ENCODE results near the gene ITPK1. TPM values are rescaled to one million over a fixed set of nuclear protein-coding genes. Genes with fewer than 3 reads are reported as not detected.

ITPK1 gene
- total and polyA plus RNA-seq, 2 experiments from 2014 or later: 35.9 to 101 TPM

- no peak overlapping the region for H3K4me2 ChIP-seq
- no peaks in the 10 kb centered on the region for H3K27me3 ChIP-seq (ENCODE audit: insufficient read depth)
- H3F3A ChIP-seq (replicated peaks; ENCODE audit: low read depth): no peaks in the 10 kb centered on the region
- ATAC-seq: no peak
- peaks cover 16% of the 10 kb centered on the region for H3K36me3 Mint-ChIP-seq (ENCODE audit: low read depth)
- peaks cover 17% of the 10 kb centered on the region for H3K27me3 Mint-ChIP-seq (ENCODE audit: insufficient read depth, low read depth, poor library complexity)
- no peak overlapping the region for H3K4me3 ChIP-seq
- no peaks in the 10 kb centered on the region for H3K36me3 ChIP-seq (ENCODE audit: insufficient read depth)
- no peaks in the 10 kb centered on the region for H3K4me1 ChIP-seq (ENCODE audit: insufficient read depth)
- H2AFZ ChIP-seq: no peak overlapping the region
- H3K4me1 Mint-ChIP-seq: peaks cover 25% of the 10 kb centered on the region
- H3K27ac Mint-ChIP-seq: no peak overlapping the region
- TF ChIP-seq ZNF114 (CRISPR knock-in tag; IDR thresholded peaks at IDR 0.05) (no peak), CREB1 (CRISPR knock-in tag; IDR thresholded peaks at IDR 0.05; ENCODE audit: low read depth) (no peak), STAT1 (IDR thresholded peaks at IDR 0.05; ENCODE audit: unreplicated experiment) (no peak), EZH2 (IDR thresholded peaks at IDR 0.05; ENCODE audit: low read depth, unreplicated experiment) (no peak)
- peaks cover 3% of the 10 kb centered on the region; the same call in 1 of the 2 replicates for H3K9me2 ChIP-seq (ENCODE audit: insufficient read depth)
- H4K20me1 ChIP-seq (replicated peaks; ENCODE audit: insufficient read depth): peaks cover 19% of the 10 kb centered on the region
- no peaks in the 10 kb centered on the region for H3K9me3 Mint-ChIP-seq
- DNase-seq (ENCODE audit: low spot score): no peak
- no peak overlapping the region for H3K4me3 Mint-ChIP-seq
- H3K79me2 ChIP-seq (replicated peaks; ENCODE audit: insufficient read depth): peaks cover 76% of the 10 kb centered on the region
- no peak overlapping the region for H3K27ac ChIP-seq (ENCODE audit: low read depth)
Observed at GRCh38 chr14:93079865-93080403, 35.8 kb downstream of the ITPK1 start.

GRCh38 chr14:93079321-93079720 lies 36.4 kb downstream of the ITPK1 start:
- no peak overlapping the region for H2AFZ ChIP-seq
- Mint-ChIP-seq H3K9me3 (no peaks in the 10 kb centered on the region), H3K27ac (no peak overlapping the region; the same call in 1 of the 2 replicates), H3K4me1 (peaks cover 25% of the 10 kb centered on the region), H3K27me3 (ENCODE audit: insufficient read depth, low read depth, poor library complexity) (peaks cover 19% of the 10 kb centered on the region), H3K4me3 (no peak overlapping the region), H3K36me3 (ENCODE audit: low read depth) (peaks cover 12% of the 10 kb centered on the region)
- H3K79me2 ChIP-seq (replicated peaks; ENCODE audit: insufficient read depth): peaks cover 73% of the 10 kb centered on the region
- no peak overlapping the region for H3K4me3 ChIP-seq
- ATAC-seq (no peak; the same call in 2 of the 3 replicates), DNase-seq (ENCODE audit: low spot score) (no peak)
- peak; percentile 15 to 34; a peak in 1 of 4 replicates for TF ChIP-seq CTCF (conservative IDR thresholded peaks at IDR 0.05; ENCODE audit: low read depth in 2 of 2)
- no peak for TF ChIP-seq ETS1 (IDR thresholded peaks at IDR 0.05)
- peaks cover 3% of the 10 kb centered on the region; the same call in 1 of the 2 replicates for H3K9me2 ChIP-seq (ENCODE audit: insufficient read depth)
- no peaks in the 10 kb centered on the region for H3K4me1 ChIP-seq (ENCODE audit: insufficient read depth)
- no peak overlapping the region for H3K27ac ChIP-seq (ENCODE audit: low read depth)
- no peaks in the 10 kb centered on the region for H3K27me3 ChIP-seq (ENCODE audit: insufficient read depth)
- H3K36me3 ChIP-seq (ENCODE audit: insufficient read depth): no peaks in the 10 kb centered on the region
- no peaks in the 10 kb centered on the region for H3F3A ChIP-seq (replicated peaks; ENCODE audit: low read depth)
- peaks cover 19% of the 10 kb centered on the region for H4K20me1 ChIP-seq (replicated peaks; ENCODE audit: insufficient read depth)
- H3K4me2 ChIP-seq: no peak overlapping the region

- Mint-ChIP-seq H3K9me3 (no peaks in the 10 kb centered on the region), H3K4me3 (no peak overlapping the region), H3K27me3 (ENCODE audit: insufficient read depth, low read depth, poor library complexity) (peaks cover 19% of the 10 kb centered on the region), H3K36me3 (ENCODE audit: low read depth) (peaks cover 8% of the 10 kb centered on the region), H3K4me1 (peaks cover 25% of the 10 kb centered on the region), H3K27ac (no peak overlapping the region; the same call in 1 of the 2 replicates)
- Histone ChIP-seq H3K79me2 (replicated peaks; ENCODE audit: insufficient read depth) (peaks cover 69% of the 10 kb centered on the region), H2AFZ (no peak overlapping the region), H4K20me1 (replicated peaks; ENCODE audit: insufficient read depth) (peaks cover 23% of the 10 kb centered on the region), H3K4me2 (no peak overlapping the region), H3F3A (replicated peaks; ENCODE audit: low read depth) (no peaks in the 10 kb centered on the region), H3K27me3 (ENCODE audit: insufficient read depth) (no peaks in the 10 kb centered on the region), H3K36me3 (ENCODE audit: insufficient read depth) (no peaks in the 10 kb centered on the region), H3K27ac (ENCODE audit: low read depth) (no peak overlapping the region), H3K4me3 (no peak overlapping the region), H3K9me2 (ENCODE audit: insufficient read depth) (peaks cover 3% of the 10 kb centered on the region; the same call in 1 of the 2 replicates), H3K4me1 (ENCODE audit: insufficient read depth) (no peaks in the 10 kb centered on the region)
- no peak for DNase-seq (ENCODE audit: low spot score)
- ATAC-seq: no peak
- TF ChIP-seq POLR2AphosphoS5 (IDR thresholded peaks at IDR 0.05; ENCODE audit: low read depth) (no peak), EZH2phosphoT487 (IDR thresholded peaks at IDR 0.05; ENCODE audit: unreplicated experiment) (no peak), STAT1 (IDR thresholded peaks at IDR 0.05; ENCODE audit: unreplicated experiment) (no peak), ETS1 (IDR thresholded peaks at IDR 0.05) (no peak), ZNF331 (CRISPR knock-in tag; IDR thresholded peaks at IDR 0.05; ENCODE audit: low read depth) (no peak), JUNB (IDR thresholded peaks at IDR 0.05; ENCODE audit: unreplicated experiment) (no peak)
Observed at GRCh38 chr14:93078870-93079269, 36.9 kb downstream of the ITPK1 start.

All from GM23338 (cell line).